Activated CD4-positive, CD25-positive, alpha-beta regulatory T cell treated with anti-CD3 and anti-CD28 coated beads, Interleukin-2, amount 50 U/mL, for 16 hours (primary cell): ENCODE results near the gene NDUFC2.
"Not testable (repeated sequence)": the region's sequence is repeated elsewhere in the genome, so short reads cannot be mapped to it uniquely, and the experiment has no call there.

Experiments
- DNase-seq: peaks from one replicate; pipeline ENCODE4 v3.0.0-alpha.2; 2020; ENCODE audit warnings: low read depth, low spot score

The NDUFC2 gene

DNA sequence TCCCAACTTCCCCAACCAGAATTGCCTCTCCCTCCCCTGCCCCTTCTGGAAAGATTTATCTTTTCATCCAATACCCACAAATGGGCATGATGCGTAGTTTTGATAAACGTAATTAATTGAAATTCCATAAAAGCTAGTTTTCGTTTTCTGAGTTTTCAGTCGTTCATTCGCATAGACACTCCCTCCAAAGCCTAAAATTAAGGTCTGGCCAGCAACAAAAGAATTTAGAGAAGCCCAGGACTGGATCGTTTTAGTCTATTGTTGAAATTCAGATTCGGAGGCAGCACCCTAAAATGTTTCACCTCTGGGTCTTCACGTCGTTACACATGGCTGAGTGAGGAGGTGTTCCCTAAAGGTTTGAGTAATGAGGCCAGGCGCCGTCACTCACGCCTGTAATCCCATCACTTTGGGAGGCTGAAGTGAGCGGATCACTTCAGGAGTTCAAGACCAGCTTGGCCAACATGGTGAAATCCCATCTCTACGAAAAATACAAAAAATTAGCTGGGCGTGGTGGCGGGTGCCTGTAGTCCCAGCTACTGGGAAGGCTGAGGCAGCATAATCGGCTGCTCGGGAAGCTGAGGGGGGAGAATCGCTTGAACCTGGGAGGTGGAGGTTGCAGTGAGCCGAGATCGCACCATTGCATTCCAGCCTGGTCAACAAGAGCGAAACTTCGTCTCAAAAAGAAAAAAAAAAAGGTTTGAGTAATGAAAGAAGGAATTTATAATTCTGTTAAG is 589 bp upstream of the NDUFC2 start:
- DNase-seq = no peak

DNA sequence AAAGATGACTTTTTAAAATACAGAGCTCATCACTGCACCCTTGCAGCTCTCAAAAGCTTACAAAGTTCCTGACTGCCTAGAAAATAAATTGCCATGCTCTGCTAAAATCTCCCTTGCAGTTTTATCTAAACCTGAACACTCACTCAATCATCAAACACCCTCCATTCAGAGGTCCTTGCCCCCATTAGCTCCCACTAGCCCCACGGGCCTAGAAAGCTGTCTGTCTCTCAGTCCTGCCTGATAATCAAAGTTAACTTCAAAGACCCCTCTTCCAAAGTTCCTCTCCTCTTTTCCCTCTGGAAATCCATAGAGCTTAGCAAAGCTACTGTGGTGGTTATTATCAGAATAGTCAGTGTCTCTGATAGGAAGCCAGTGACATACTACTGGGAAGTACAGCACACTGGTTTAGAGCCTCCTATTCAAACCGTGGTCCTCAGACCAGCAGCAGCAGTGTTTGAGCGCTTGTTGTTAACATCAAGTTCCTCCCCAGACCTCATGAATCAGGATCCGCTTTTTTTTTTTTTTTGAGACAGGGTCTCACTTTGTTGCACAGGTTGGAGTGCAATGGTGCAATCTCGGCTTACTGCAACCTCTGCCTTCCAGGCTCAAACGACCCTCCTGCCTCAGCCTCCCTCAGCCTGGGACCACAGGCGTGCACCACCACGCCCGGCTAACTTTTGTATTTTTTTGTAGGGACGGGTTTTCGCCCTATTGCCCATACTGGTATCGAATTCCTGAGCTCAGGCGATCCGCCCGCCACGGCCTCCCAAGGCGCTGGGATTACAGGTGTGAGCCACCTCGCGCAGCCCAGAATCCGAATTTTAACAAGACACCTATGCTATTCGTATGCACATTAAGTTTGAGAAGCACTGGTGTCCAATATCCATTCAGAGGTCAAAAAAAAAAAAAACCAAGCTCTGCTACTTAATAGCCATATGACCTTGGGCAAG is 1.2 kb downstream of the NDUFC2 start:
- no peak for DNase-seq

DNA sequence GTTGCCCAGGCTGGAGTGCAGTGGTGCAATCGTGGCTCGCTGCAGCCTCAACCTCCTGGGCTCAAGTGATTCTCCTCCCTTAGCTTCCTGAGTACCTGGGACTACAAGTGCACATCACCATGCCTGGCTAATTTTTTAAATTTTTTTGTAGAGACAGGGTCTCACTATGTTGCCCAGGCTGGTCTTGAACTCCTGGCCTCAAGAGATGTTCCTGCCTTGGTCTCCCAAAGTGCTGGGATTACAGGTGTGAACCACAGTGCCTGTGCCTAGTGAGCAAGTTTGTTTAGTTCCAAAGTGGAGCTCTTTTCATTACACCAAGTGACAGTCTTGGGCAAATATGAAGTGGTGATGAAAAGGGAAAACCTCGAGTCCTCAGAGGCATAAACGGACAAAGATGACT is 2.1 kb downstream of the NDUFC2 start:
- not testable (repeated sequence) for DNase-seq

DNA sequence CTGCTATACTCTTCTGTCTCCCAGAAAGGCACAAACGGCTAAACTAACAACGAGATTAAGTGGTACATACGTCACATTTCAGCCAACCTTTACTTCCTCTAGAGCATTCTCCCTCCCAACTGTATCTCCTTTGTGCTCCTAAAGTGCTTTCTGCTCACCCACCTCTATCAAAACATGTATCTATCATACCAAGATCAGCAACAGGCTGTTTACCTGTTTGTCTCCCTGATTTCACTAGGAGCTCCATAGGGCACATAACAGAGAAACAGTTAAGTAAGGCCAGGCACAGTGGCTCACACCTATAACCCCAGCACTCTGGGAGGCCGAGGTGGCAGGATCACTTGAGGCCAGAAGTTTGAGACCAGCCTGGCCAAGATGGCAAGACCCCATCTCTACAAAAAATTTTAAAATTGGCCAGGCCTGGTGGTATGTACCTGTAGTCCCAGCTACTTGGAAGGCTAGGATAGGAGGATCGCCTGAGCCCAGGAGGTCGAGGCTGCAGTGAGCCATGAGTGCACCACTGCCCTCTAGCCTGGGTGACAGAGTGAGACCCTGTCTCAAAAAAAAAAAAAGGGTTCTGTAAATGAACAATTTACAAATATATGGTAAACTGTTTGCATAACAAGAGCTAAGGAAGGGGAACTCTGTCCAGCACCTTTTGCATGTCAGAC is 2.8 kb downstream of the NDUFC2 start:
- DNase-seq = no peak

DNA sequence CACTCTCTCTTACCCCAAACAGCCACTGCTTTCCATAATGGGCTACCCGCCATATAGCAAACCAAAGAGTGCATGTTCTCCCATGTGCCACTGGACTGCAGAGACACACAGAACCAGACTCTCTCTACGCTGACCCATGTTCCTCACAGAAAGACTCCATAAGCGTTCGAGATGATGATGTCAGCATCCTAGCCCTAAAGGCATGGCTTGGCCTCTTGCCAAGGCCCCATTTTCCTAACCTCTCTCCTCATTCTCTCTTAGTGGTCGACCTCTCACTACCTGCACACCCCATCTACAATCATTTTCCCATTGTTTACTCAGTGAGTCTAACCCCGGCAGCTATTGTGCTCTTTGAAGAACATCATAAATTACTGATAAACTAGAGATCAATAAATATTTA is 4.9 kb downstream of the NDUFC2 start:
- DNase-seq = no peak

DNA sequence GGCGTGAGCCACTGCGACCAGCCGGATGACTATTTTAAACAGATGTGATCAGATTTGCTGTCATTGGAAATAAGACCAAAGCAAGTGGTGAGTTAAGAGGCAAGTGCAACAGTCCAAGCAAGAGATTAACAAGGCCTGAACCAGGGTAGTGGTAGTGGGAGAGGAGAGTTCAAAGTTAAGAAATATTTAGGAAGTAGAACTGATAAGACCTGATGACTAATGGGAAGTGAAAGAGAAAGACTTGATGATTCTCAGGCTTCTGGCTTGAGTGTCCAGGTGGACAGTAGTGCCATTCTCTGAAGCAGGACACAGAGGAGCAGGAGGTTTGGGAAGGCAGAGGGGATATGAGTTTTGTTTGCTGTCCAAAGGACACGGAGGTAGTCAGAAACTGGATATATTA is 7.2 kb downstream of the NDUFC2 start:
- DNase-seq = no peak

DNA sequence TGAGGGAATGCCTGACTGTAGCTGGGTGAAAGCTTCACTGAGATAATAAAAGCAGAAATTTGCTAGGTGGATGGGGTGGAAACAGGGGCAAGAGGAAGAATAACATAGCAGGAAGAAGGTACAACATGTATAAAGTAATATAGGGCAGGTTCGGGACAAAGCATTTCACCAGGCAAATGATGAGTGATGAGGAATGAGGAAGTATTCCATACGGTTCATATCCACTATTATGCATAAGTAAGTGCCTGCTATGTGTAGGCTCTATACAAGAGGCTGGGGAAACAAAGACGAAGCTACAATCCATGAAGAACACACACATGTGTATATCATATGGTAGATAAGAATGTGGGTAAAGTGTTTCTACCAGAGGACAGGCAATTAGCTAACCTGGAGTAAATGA is 7.9 kb downstream of the NDUFC2 start:
- no peak for DNase-seq

DNA sequence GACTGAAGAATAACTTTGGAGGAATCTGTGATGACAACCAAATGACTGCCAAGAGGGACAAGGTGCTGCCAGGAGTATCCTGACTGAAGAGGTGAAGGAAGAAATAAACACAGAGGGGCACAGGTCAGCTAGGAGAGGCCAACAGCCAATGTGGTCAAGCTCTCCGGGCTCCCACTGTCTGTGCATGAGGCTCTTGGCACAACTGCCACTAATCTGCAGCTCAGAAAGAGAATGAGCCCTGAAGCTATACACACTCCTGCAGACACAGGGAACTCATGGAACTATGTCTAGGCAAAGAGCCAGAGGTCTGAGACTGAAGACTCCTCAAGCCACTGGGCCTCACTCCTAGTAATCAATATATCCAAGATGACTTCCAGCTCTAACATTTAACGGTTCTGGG is 9.0 kb downstream of the NDUFC2 start:
- DNase-seq = no peak

DNA sequence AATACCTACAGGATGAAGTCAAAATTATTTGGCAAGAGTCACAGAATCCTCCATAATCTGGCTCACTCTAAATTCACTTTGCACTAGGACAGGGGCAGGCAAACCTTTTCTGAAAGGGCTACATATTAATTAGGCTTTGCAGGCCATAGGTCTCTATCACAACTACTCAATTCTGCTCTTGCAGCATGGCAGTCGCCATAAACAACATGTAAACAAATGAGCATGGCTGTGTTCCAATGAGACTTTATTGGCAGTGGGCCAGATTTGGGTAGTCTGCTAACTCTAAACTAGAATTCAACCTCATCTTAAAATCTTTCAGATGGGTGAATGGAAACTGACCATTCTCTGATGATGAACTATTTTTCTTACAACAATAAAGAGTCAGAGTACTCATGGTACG is 10.2 kb downstream of the NDUFC2 start:
- DNase-seq = no peak

DNA sequence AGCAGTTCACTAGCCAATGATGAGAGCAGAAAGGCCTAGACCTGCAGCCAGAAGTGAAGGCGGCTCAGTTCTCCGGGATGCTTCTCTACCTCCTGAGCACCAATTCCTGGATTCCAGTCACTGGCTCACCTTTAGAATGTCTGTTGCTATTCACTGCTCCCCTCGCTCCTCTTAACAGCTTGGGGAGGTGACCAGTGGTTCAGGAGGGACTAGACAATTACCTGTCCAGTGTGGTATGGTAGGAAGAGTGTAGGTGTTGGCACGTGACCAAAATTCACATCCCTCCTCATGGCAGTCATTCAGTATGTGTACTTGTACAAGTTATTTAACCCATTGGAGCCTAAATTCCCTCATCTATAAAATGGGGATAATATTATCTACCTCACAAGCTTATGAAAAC is 12.0 kb downstream of the NDUFC2 start:
- no peak for DNase-seq

DNA sequence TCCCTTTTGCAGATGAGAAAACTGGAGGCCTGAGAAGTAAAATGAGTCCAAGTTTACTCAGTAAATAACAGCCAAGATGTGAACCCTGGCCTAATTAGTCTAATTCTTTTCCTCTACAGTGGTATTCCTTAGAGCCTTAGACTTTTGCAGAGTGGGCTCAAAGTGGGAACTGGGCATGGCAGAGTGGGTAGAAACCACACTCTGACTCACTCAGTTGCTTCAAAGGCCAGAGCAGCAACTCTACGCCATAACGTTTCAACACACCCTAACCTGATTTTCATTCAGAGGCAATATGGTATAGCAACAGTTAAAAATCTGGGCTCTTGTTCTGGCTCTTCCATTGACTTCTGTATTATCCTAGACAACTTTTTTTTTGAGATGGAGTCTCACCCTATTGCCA is 13.2 kb downstream of the NDUFC2 start:
- no peak for DNase-seq

DNA sequence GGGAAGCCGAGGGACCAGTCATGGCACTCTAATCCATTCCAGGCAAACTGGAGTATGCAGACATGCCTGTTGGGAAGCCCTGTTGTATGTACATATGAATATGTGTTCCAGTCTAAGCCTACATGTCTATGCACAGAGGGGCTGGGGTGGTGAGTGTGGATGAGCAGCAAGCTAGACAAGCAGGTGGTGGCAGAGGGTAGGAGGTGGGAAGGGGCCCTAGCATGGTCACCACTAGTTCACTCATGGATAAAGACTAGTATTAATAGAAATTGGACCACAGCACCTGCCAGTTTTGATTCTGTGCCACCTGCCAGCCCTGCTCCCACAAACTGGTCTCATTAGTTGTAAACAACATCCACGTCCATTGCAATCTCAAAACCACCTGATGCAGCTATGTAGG is 14.5 kb downstream of the NDUFC2 start:
- DNase-seq = no peak

DNA sequence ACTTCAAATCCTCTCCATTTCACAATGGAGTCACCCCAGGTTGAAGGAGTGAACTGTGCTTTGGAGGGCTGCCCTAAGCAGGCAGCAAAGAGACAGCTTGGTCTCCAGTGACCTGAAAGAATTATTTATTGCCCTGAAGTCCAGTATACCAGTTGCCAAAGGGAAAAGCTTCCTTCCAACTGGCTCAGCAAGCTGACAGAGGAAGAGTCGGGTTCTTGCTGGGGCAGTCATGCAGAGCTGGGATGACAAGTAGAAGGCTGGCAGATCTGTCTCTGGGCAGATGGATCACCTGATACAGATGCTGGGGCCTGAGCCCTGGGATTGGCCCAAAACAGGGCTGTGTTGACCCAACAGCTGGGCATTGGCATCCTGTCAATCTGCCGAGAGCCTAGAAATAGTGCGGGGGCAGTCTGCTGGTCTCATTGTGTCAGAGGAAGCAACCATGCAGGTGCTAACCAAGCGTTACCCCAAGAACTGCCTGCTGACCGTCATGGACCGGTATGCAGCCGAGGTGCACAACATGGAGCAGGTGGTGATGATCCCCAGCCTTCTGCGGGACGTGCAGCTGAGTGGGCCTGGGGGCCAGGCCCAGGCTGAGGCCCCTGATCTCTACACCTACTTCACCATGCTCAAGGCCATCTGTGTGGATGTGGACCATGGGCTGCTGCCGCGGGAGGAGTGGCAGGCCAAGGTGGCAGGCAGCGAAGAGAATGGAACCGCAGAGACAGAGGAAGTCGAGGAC is 16.1 kb downstream of the NDUFC2 start, which contains the start of gene THRSP:
THRSP (plus strand) TSS at position 422 of the 742 bp plus-strand sequence; CDS start at position 443, 21 bp downstream.
- no peak for DNase-seq

DNA sequence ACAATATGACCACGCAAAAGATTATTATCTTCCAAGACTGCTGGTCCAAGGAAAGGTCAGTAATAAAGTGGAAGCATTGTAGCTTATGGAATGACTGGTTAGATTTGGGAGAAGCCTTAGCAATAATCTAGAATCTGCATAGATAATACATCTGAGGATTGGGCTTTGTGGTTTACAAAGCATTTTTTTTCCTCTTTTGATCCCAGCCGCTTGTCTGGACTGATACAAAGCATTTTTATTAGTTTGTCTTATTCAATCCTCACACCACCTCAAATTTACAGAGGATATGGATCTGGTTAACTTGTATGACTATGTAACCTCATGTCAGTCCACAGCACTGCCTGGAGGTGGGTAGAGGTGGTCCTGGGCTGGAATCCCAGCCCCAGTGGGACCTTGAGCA is 17.0 kb downstream of the NDUFC2 start:
- DNase-seq = no peak

DNA sequence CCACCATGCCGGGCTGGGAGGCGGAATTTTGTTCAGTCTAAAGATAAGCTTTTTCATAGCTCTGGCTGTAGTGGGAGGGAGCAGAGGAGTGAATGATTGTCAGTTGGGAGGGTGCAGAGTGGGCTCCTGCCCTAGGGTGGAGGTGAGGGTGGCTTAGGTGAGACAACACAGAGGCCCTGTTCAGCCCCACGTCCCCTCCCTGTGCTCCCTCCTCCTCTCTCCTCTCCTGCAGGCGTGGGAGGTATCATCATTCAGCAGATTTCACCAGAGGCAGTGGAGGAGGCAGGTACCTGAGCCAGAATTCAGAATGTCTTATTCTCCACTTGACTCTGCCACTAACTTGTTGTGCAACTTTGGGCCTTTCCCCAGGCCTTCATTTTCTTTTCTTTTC is 17.7 kb downstream of the NDUFC2 start:
- DNase-seq = no peak

DNA sequence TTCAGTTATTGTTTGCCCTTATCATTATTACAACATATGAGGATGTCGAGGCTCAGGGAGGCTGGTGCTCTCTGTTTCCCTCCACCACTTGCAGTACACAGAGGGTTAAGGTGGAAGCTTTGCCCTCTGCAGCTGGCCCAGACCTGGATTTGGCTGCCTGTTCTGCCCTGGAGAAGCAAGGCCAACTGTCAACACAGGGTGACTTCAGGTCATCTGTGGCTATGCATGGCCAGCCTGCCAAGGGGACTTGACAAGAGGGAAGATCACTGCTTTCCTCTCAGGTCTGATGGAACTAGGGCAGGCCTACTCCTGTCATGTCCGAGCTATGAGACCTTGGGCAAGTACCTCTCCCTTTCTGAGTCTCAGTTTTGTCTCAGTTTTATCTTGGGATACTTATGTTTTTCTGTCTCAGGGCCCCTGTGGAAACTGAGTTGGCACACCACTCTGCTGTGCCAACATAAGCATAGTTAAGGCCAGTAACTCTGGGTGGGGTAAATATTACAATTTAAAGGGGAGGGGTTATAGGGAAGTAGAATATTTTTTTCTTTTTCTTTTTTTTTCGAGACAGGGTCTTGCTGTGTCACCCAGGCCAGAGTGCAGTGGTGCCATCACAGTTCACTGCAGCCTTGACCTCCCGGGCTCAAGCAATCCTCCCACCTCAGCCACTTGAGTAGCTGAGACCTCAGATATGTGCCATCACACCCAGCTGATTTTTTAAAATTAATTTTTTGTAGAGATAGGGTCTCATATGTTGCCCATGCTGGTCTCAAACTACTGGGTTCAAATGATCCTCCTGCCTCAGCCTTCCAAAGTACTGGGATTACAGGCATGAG is 18.4 kb downstream of the NDUFC2 start:
- DNase-seq = no peak

DNA sequence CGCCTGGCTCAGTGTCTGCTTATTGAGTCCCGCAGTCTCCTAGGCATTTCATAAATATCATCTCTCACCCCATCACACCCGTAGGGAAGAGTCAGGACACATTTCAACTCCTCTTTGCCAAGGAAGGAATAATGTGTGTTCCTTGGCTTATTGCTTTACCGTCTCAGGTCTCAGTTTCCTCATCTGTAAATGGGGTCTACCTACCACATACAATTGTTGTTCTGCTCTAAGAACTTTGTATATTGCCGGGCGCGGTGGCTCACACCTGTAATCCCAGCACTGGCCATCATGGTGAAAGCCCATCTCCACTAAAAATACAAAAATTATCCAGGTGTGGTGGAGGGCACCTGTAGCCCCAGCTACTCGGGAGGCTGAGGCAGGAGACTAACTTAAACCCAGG is 19.1 kb downstream of the NDUFC2 start:
- DNase-seq = no peak

DNA sequence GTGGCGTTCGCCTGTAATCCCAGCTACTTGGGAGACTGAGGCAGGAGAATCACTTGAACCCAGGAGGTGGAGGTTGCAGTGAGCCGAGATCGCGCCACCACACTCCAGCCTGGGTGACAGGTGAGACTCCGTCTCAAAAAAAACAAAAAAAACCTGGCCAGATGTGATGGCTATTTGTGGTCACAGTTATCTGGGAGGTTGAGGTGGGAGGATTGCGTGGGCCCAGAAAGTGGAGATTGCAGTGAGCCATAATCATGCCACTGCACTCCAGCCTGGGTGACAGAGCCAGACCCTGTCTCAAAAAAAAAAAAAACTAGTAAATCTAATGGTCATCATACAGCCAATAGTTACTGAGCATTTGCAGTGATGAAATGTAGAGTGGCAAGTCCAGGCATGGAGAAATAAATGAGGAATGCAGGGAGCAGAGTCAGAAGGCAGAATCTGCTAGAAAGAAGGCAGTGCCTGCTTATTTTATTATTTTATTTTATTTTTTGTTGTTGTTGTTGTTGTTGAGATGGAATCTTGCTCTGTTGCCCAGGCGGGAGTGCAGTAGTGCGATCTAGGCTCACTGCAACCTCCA is 19.8 kb downstream of the NDUFC2 start:
- DNase-seq = not testable (repeated sequence)

DNA sequence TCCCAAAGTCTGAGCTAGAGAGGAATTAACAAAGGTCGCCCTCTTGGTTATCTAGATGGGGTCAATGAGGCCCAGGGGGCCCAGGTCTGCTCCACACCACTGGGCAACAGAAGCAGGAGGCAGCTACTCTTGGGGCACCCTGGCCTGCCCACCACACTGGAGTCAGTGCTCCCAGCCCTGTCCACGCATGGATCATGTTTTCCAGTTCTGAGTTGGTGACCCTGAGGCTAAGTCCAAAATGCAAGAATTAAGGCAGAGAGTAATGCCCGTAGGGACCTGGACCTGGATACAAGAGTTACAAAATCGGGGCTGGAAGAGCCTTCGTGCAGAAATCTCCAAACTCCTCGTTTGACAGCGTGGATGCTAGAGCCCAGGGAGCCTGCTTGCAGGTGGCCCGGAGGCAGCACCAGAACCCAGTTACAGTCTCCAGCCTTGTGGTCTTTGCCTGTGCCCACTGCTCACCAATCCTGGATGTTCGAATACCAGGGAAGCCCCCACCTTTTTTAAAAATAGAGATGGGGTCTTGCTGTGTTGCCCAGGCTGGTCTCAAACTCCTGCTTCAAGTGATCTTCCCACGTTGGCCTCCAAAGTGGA is 22.1 kb downstream of the NDUFC2 start:
- DNase-seq = no peak

DNA sequence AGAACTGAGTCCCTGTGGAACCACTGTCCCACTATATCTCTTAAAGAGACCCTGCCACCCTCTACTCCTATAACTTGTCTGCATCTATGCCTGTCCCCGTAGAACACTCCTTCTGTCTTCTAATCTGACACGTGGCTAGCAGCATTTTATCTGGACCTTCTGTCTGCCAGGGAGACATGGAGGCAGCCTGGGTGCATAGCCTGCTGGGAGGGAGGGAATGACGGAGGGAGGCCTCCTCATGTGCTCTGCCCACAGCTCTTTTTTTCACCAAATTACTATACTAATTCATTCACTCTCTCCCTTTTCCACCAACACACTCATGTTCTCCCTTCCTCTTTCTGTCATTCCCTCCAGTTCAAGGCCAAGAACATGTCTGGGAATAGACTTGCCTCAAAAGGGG is 23.6 kb downstream of the NDUFC2 start:
- no peak for DNase-seq
